PC-9 (cell line): ENCODE results near the gene SLAMF8. TPM values are rescaled to one million over a fixed set of nuclear protein-coding genes. Genes with fewer than 3 reads are reported as not detected.

Experiments
- BruUV-seq: library from RNA; stranded (reverse); fragments of 400-500 nt; replicated peaks from 2 replicates; lab custom pipeline; 2021; lab: Mats Ljungman, UMichigan
- CTCF ChIA-PET: fragments of 300-600 bp; sonication (Branson Sonifier 250); formaldehyde crosslinking; loops from one replicate; lab custom pipeline; 2022; ENCODE audit warnings: antibody characterized with exemption; lab: Charles Lee
- POLR2A ChIA-PET: fragments of 300-600 bp; sonication (Branson Sonifier 250); formaldehyde crosslinking; loops from one replicate; lab custom pipeline; 2022; ENCODE audit warnings: antibody characterized with exemption; ENCODE audit not compliant: unreplicated experiment; lab: Charles Lee
- DNase-seq, 2 experiments: peaks; one replicate each; pipeline versions ENCODE4 v3.0.0 to v3.0.0-alpha.2; 2015 to 2022; ENCODE audit warnings: mixed read lengths in 1 of 2
- H2AFZ ChIP-seq: fragments of 200-600 bp; sonication (generic); 2 replicates; pipeline ENCODE4 v1.8.1; 2017; ENCODE audit warnings: antibody characterized with exemption
- H3F3A ChIP-seq: fragments of 200-600 bp; sonication (generic); 2 replicates; pipeline ENCODE4 v1.8.1; 2017; ENCODE audit warnings: antibody characterized with exemption, mild to moderate bottlenecking, low read depth; ENCODE audit not compliant: insufficient read depth
- H3K27ac ChIP-seq: fragments of 200-600 bp; sonication (generic); 2 replicates; pipeline ENCODE4 v1.6.1; 2016; ENCODE audit warnings: mixed run types
- H3K27me3 ChIP-seq: fragments of 200-600 bp; sonication (generic); 2 replicates; pipeline ENCODE4 v1.6.1; 2016; ENCODE audit warnings: low read depth, mixed run types; ENCODE audit not compliant: insufficient read depth
- H3K36me3 ChIP-seq: fragments of 200-600 bp; sonication (generic); 2 replicates; pipeline ENCODE4 v1.6.1; 2016; ENCODE audit warnings: low read depth, mixed run types
- H3K4me1 ChIP-seq: fragments of 200-600 bp; sonication (generic); replicated peaks from 2 replicates; pipeline ENCODE4 v1.6.1; 2016; ENCODE audit warnings: mixed run types; ENCODE audit not compliant: insufficient read depth
- H3K4me2 ChIP-seq: fragments of 200-600 bp; sonication (generic); 2 replicates; pipeline ENCODE4 v1.6.1; 2017; ENCODE audit warnings: mixed run types
- H3K4me3 ChIP-seq: fragments of 200-600 bp; sonication (generic); 2 replicates; pipeline ENCODE4 v1.6.1; 2016; ENCODE audit warnings: mixed run types
- H3K79me2 ChIP-seq: fragments of 200-600 bp; sonication (generic); 2 replicates; pipeline ENCODE4 v1.6.1; 2017; ENCODE audit warnings: low read depth, mixed run types
- H3K9me2 ChIP-seq: fragments of 200-600 bp; sonication (generic); 2 replicates; pipeline ENCODE4 v1.8.1; 2017; ENCODE audit warnings: mild to moderate bottlenecking; ENCODE audit not compliant: insufficient read depth
- H3K9me3 ChIP-seq: fragments of 200-600 bp; sonication (generic); 2 replicates; pipeline ENCODE4 v1.8.1; 2016; ENCODE audit warnings: low read depth; ENCODE audit not compliant: insufficient read depth
- H4K20me1 ChIP-seq: fragments of 200-600 bp; sonication (generic); 2 replicates; pipeline ENCODE4 v1.8.1; 2017; ENCODE audit not compliant: insufficient read depth
- EZH2 ChIP-seq: fragments of 200-600 bp; sonication (generic); IDR thresholded peaks from 2 replicates; pipeline ENCODE4 v1.8.0; 2017; ENCODE audit warnings: antibody characterized with exemption, low read depth
- intact Hi-C: fragments of 100-400 bp; cut with micrococcal nuclease; formaldehyde crosslinking; loops from one replicate; pipeline ENCODE4 v1.10.0; 2022; ENCODE audit not compliant: unreplicated experiment
- total RNA-seq: library from RNA; stranded (reverse); gene quantifications from 2 replicates; pipeline ENCODE4 v1.2.3, GENCODE V29; 2021
- TF ChIP-seq, protein P1 (sequence below): fragments of 200-600 bp; sonication (generic); conservative IDR thresholded peaks from 2 replicates; pipeline ENCODE4 v1.6.1; 2017; ENCODE audit warnings: mixed run types, antibody characterized with exemption, mild to moderate bottlenecking, moderate library complexity

The SLAMF8 gene
- total RNA-seq, 1 experiment from 2014 or later: not detected

DNA sequence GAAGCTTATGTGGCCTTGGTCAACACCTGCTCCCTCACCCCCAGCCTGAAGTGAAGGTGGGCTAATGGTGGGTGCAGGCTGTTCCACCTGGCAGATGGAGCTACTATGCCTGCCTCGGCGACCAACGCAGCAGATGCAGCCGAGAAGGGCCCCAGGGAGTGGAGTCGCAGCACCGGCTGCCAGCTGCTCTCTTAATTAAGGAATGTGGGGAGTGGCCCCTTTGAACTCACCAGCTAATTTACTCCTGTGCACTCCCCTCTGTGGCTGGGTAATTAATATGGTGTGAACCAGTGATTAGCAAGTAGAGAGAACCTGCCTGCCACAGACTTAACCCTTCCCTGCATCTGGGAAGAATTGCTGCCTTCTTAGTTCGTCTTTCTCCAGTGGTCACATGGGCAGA is 3.3 kb upstream of the SLAMF8 start:
- H3K4me3 ChIP-seq: no peak overlapping the region
- no peaks in the 10 kb centered on the region for H3K79me2 ChIP-seq
- no peaks in the 10 kb centered on the region for H3F3A ChIP-seq
- H3K36me3 ChIP-seq: no peaks in the 10 kb centered on the region
- intact Hi-C loops: no loop called here
- no peaks in the 10 kb centered on the region for H3K9me2 ChIP-seq
- no peaks in the 10 kb centered on the region for H3K9me3 ChIP-seq
- no peak overlapping the region for H3K27ac ChIP-seq
- TF ChIP-seq, protein P1, sequence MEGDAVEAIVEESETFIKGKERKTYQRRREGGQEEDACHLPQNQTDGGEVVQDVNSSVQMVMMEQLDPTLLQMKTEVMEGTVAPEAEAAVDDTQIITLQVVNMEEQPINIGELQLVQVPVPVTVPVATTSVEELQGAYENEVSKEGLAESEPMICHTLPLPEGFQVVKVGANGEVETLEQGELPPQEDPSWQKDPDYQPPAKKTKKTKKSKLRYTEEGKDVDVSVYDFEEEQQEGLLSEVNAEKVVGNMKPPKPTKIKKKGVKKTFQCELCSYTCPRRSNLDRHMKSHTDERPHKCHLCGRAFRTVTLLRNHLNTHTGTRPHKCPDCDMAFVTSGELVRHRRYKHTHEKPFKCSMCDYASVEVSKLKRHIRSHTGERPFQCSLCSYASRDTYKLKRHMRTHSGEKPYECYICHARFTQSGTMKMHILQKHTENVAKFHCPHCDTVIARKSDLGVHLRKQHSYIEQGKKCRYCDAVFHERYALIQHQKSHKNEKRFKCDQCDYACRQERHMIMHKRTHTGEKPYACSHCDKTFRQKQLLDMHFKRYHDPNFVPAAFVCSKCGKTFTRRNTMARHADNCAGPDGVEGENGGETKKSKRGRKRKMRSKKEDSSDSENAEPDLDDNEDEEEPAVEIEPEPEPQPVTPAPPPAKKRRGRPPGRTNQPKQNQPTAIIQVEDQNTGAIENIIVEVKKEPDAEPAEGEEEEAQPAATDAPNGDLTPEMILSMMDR: no peak
- no peak for TF ChIP-seq EZH2
- no peaks in the 10 kb centered on the region for H3K4me1 ChIP-seq
- peaks cover 21% of the 10 kb centered on the region for H3K27me3 ChIP-seq
- BruUV-seq: no TSS peak
- CTCF ChIA-PET: no interaction called here
- no peaks in the 10 kb centered on the region for H4K20me1 ChIP-seq
- H2AFZ ChIP-seq: no peak overlapping the region
- POLR2A ChIA-PET: no interaction called here
- H3K4me2 ChIP-seq: no peak overlapping the region
- DNase-seq: no peak

GRCh38 chr1:159825564-159825963 is 1.1 kb upstream of the SLAMF8 start:
- peaks cover 21% of the 10 kb centered on the region for H3K27me3 ChIP-seq
- no TSS peak for BruUV-seq
- CTCF ChIA-PET: no interaction called here

DNA sequence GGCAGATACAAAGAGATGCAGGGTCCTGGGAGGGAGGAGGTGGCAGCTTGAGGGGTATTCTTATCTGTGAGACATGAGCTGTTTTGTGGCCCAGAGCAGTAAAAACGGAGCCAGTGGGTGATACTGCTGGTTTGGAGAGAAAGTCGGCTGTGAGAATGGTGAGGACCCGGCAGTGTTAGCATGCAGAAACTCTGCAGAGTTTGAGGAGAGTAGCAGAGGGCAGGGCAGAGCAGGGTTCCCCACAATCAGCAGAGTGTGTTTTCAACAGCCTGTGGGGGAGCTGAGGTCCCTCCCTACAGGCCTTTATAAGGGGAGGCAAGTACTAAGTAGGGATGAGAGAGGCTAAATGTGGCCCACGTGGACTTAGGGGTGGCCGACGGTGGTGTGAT is 423 bp downstream of the SLAMF8 start:
- no peak overlapping the region for H2AFZ ChIP-seq
- peaks cover 21% of the 10 kb centered on the region for H3K27me3 ChIP-seq
- H3K36me3 ChIP-seq: no peaks in the 10 kb centered on the region
- no peaks in the 10 kb centered on the region for H3F3A ChIP-seq
- intact Hi-C loops: no loop called here
- no peaks in the 10 kb centered on the region for H3K9me3 ChIP-seq
- no peaks in the 10 kb centered on the region for H3K79me2 ChIP-seq
- H4K20me1 ChIP-seq: no peaks in the 10 kb centered on the region
- no peaks in the 10 kb centered on the region for H3K9me2 ChIP-seq
- H3K27ac ChIP-seq: no peak overlapping the region
- BruUV-seq: no TSS peak
- CTCF ChIA-PET: no interaction called here
- no peaks in the 10 kb centered on the region for H3K4me1 ChIP-seq
- no peak for TF ChIP-seq EZH2
- TF ChIP-seq, protein P1: no peak
- H3K4me3 ChIP-seq: no peak overlapping the region
- DNase-seq: no peak
- POLR2A ChIA-PET: no interaction called here
- no peak overlapping the region for H3K4me2 ChIP-seq

More at GRCh38 chr1:159825564-159825963, 1.1 kb upstream of the SLAMF8 start:
- DNase-seq: no peak
- Histone ChIP-seq H3K4me1 (no peaks in the 10 kb centered on the region), H3K4me2 (no peak overlapping the region), H3K79me2 (no peaks in the 10 kb centered on the region), H3K27ac (no peak overlapping the region), H4K20me1 (no peaks in the 10 kb centered on the region), H3F3A (no peaks in the 10 kb centered on the region), H3K36me3 (no peaks in the 10 kb centered on the region), H3K9me3 (no peaks in the 10 kb centered on the region), H2AFZ (no peak overlapping the region), H3K9me2 (no peaks in the 10 kb centered on the region), H3K4me3 (no peak overlapping the region)
- TF ChIP-seq EZH2: no peak
- TF ChIP-seq, protein P1: no peak
- POLR2A ChIA-PET: no interaction called here
- intact Hi-C loops: no loop called here
